Transverse colon (tissue), 3 donors: Measurements from ENCODE around the gene P4HA1.

Source experiments
- EP300 ChIP-seq: sonication (generic); formaldehyde crosslinking; IDR thresholded peaks from one replicate; pipeline ENCODE4 v1.6.1; 2017; ENCODE audit warnings: antibody characterized with exemption, low read depth
- POLR2A ChIP-seq: fragments of 450-650 bp; IDR thresholded peaks from one replicate; pipeline ENCODE4 v1.6.1; 2016; ENCODE audit warnings: antibody characterized with exemption, mild to moderate bottlenecking, moderate library complexity
- TF ChIP-seq, protein P1 (sequence below), 5 experiments: fragments of 200-600 bp in 3 of 5; fragments of 450-650 bp in 2 of 5; sonication (generic) in 3 of 5; IDR thresholded peaks; 1 replicate in 2 of 5; 2 replicates in 3 of 5; pipeline ENCODE4 v1.5.1; 2016 to 2017; ENCODE audit warnings: antibody characterized with exemption in 5 of 5, inconsistent platforms in 3 of 5, mild to moderate bottlenecking in 2 of 5, moderate library complexity in 1 of 5

DNA sequence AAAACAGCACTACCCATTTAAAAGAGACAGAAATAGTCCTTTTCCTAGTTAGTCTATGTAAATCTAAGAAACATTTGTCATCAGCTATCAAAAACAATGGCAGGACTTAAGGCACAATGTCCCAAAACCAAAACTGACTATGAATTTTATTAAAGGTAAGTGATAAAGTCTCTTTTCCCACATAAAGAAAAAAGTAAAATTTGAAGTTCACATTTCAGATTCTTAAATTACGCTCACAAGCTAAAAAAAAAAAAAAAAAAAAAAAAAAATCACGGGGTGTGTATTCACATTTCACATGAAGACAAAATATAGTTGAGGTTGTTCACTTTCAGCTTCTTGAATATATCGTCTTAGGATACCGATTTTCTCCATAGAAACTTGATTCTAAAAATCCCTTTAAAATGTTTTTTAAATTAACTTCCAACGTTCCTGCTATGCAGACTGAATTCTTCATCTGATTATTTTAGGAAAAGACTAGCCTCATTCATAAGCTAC, 1.6 kb downstream of the P4HA1 start:
- TF ChIP-seq, protein P1, sequence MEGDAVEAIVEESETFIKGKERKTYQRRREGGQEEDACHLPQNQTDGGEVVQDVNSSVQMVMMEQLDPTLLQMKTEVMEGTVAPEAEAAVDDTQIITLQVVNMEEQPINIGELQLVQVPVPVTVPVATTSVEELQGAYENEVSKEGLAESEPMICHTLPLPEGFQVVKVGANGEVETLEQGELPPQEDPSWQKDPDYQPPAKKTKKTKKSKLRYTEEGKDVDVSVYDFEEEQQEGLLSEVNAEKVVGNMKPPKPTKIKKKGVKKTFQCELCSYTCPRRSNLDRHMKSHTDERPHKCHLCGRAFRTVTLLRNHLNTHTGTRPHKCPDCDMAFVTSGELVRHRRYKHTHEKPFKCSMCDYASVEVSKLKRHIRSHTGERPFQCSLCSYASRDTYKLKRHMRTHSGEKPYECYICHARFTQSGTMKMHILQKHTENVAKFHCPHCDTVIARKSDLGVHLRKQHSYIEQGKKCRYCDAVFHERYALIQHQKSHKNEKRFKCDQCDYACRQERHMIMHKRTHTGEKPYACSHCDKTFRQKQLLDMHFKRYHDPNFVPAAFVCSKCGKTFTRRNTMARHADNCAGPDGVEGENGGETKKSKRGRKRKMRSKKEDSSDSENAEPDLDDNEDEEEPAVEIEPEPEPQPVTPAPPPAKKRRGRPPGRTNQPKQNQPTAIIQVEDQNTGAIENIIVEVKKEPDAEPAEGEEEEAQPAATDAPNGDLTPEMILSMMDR (IDR thresholded peaks at IDR 0.05) = no peak
- TF ChIP-seq POLR2A (no peak), EP300 (no peak)
